ENCODE measurements around the gene SP9.

The SP9 gene

GRCh38 chr2:174324530-174324929 lies 10.2 kb upstream of the SP9 start:
- TF ChIP-seq, protein P1, sequence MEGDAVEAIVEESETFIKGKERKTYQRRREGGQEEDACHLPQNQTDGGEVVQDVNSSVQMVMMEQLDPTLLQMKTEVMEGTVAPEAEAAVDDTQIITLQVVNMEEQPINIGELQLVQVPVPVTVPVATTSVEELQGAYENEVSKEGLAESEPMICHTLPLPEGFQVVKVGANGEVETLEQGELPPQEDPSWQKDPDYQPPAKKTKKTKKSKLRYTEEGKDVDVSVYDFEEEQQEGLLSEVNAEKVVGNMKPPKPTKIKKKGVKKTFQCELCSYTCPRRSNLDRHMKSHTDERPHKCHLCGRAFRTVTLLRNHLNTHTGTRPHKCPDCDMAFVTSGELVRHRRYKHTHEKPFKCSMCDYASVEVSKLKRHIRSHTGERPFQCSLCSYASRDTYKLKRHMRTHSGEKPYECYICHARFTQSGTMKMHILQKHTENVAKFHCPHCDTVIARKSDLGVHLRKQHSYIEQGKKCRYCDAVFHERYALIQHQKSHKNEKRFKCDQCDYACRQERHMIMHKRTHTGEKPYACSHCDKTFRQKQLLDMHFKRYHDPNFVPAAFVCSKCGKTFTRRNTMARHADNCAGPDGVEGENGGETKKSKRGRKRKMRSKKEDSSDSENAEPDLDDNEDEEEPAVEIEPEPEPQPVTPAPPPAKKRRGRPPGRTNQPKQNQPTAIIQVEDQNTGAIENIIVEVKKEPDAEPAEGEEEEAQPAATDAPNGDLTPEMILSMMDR (IDR thresholded peaks at IDR 0.05; ENCODE audit: borderline replicate concordance, insufficient read depth, low read depth, low read length): no peak
- H3K4me3 ChIP-seq (ENCODE audit: low read depth, low read length): no peak overlapping the region

DNA sequence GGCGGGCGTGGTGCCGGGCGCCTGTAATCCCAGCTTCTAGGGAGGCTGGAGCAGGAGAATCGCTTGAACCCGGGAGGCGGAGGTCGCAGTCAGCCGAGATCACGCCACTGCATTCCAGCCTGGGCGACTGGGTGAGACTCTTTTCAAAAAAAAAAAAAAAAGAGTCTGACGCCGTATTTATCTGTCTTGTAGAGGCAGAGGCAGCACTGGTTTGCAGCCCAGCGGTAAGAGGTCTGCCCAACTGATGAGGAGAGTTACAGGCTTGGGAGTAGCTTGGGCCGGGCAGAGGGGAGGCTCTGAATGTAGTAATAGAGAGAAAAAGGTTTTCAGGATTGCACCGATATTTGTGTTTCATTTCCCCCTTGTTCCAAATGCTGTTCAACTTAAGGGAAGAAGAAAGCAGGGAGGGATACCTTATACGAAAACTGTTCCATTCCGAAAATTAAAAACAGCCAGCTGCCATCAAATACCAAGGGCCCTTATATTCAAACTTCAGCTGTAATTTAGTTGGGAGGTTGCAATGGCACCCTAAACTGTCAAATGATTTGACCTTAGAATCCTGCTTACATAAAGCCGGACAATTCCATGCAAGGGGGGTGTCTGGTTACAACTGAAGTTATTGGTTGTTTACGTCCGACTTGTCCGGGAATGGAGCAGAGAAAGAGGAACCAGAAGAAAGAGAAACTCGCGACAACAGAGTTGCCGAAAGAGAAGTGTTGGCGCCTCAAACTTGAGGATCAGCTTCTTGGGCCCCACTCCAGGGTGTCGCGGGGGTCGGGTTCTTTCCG lies 9.2 kb upstream of the SP9 start:
- TF ChIP-seq, protein P1 (IDR thresholded peaks at IDR 0.05; ENCODE audit: borderline replicate concordance, insufficient read depth, low read depth, low read length): no peak
- peak overlapping the region; percentile 54 for H3K4me3 ChIP-seq (ENCODE audit: low read depth, low read length)

GRCh38 chr2:174326161-174327020 lies 8.4 kb upstream of the SP9 start:
- TF ChIP-seq, protein P1 (IDR thresholded peaks at IDR 0.05; ENCODE audit: borderline replicate concordance, insufficient read depth, low read depth, low read length): no peak
- H3K4me3 ChIP-seq (ENCODE audit: low read depth, low read length): peak overlapping the region; percentile 54

DNA sequence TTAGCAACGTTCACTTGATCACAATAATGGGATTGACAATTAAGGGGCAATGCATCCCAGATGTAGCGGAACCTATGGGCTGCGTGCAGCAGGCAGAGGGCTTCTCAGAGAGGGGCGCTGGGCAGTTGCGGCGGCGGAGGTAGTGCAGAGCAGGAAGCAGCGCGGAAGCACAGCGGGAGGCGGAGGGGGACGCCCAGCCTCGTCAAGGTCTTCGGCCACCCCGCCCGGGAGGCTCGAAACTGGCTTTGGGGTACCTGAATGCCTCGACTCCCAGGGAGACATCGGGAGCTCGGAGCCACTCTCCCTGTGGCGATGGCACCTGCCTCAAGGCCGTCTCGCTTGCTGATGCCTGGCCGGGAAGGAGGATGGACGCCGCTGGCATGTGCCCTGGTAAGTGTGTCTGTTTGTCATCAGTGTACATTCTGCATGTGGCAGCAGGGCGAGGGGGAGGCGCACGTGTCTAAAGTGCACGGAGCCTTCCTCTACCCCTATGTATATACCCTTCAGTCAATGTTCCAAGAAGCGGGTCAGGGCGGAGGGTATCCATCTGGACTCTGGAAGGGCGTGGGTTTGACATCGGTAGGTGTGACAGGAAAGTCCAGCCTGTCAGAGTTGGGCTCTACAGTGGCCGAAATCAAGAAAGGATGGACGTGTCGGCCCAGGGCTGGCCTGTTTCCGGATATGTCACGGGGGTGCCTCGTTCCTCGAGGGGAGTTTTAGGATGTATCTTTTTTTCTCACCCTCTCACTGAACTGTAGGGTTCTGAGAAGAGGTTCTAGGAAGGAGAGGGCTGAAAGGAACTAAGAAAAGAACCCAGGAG lies 7.5 kb upstream of the SP9 start:
- TF ChIP-seq, protein P1 (IDR thresholded peaks at IDR 0.05; ENCODE audit: borderline replicate concordance, insufficient read depth, low read depth, low read length): no peak
- H3K4me3 ChIP-seq (ENCODE audit: low read depth, low read length): peak overlapping the region; percentile 11

DNA sequence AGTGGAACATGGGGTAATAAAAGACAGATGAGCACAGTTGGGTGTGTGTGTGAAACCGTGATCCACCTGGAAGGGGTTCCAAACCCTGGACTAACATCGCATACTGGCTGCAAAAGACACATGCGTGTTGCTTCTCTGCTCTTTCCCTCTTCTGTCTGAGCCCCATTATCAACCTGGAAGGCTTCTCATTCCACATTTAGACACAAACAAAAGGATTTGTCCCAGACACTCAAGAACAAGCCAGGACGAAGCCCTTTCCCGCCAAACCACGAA lies 7.0 kb upstream of the SP9 start:
- TF ChIP-seq, protein P1 (IDR thresholded peaks at IDR 0.05; ENCODE audit: borderline replicate concordance, insufficient read depth, low read depth, low read length): no peak
- H3K4me3 ChIP-seq (ENCODE audit: low read depth, low read length): no peak overlapping the region

- TF ChIP-seq, protein P1 (IDR thresholded peaks at IDR 0.05; ENCODE audit: borderline replicate concordance, insufficient read depth, low read depth, low read length): no peak
- no peak overlapping the region for H3K4me3 ChIP-seq (ENCODE audit: low read depth, low read length)
These were observed 6.4 kb upstream of the SP9 start for GRCh38 chr2:174328114-174328960.
